ENCODE measurements around the gene PUS3.

DNA sequence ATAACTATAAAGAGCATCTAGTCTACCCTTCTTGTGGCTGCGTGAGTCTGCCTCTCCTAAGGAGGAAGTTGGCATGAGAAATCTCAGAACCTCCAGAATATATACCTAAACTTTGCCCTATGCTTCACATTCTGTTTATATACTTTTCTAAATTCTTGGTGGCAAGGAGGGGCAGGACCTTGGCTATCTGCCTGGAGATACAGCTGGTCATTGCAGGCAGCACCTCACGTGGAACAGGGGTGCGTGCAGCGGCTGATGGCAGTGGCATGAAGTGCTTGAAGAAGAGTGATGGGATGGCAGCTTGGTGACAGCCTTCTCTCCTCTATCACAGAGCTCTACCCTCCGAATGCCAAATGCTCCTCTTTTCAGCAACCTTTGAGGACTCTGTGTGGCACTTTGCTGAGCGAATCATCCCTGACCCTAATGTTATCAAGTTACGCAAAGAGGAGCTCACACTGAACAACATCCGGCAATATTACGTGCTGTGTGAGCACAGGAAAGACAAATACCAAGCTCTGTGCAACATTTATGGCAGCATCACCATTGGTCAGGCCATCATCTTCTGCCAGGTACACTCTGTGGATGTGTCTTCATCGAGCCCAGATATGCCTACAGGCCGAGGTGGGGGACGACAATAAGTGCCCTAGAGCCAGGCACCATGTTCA lies 13.8 kb upstream of the PUS3 start:
- TF ChIP-seq, protein P1, sequence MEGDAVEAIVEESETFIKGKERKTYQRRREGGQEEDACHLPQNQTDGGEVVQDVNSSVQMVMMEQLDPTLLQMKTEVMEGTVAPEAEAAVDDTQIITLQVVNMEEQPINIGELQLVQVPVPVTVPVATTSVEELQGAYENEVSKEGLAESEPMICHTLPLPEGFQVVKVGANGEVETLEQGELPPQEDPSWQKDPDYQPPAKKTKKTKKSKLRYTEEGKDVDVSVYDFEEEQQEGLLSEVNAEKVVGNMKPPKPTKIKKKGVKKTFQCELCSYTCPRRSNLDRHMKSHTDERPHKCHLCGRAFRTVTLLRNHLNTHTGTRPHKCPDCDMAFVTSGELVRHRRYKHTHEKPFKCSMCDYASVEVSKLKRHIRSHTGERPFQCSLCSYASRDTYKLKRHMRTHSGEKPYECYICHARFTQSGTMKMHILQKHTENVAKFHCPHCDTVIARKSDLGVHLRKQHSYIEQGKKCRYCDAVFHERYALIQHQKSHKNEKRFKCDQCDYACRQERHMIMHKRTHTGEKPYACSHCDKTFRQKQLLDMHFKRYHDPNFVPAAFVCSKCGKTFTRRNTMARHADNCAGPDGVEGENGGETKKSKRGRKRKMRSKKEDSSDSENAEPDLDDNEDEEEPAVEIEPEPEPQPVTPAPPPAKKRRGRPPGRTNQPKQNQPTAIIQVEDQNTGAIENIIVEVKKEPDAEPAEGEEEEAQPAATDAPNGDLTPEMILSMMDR (IDR thresholded peaks at IDR 0.05; ENCODE audit: insufficient read depth, low read depth, low read length): no peak
- TF ChIP-seq EZH2 (IDR thresholded peaks at IDR 0.05; ENCODE audit: insufficient read depth, low read length): no peak

All from astrocyte (in vitro differentiated cells and primary cell).